NCI-H226 (cell line): ENCODE measurements around the gene AKR1C2.
"Not testable (repeated sequence)": the region's sequence is repeated elsewhere in the genome, so short reads cannot be mapped to it uniquely, and the experiment has no call there.

Experiments used
- DNase-seq: peaks from one replicate; pipeline ENCODE4 v3.0.0-alpha.2; 2015

The AKR1C2 gene

GRCh38 chr10:4984971-4985594 lies 18.6 kb downstream of the AKR1C2 start:
- no peak for DNase-seq

GRCh38 chr10:4984223-4984622 lies 19.4 kb downstream of the AKR1C2 start:
- DNase-seq = no peak

GRCh38 chr10:4983615-4984216 lies 19.9 kb downstream of the AKR1C2 start:
- DNase-seq = no peak

GRCh38 chr10:4982764-4983226 lies 20.9 kb downstream of the AKR1C2 start:
- no peak for DNase-seq

GRCh38 chr10:4981722-4982471 lies 21.8 kb downstream of the AKR1C2 start:
- DNase-seq = peak; percentile 18

- no peak for DNase-seq
Observed at GRCh38 chr10:4980793-4981192, 22.9 kb downstream of the AKR1C2 start.

GRCh38 chr10:4978870-4979269 lies 24.8 kb downstream of the AKR1C2 start:
- no peak for DNase-seq

- no peak for DNase-seq
Observed at GRCh38 chr10:4977025-4977424, 26.6 kb downstream of the AKR1C2 start.

- not testable (repeated sequence) for DNase-seq
Observed at GRCh38 chr10:4974400-4974799, 29.3 kb downstream of the AKR1C2 start.

- not testable (repeated sequence) for DNase-seq
Observed at GRCh38 chr10:4973294-4973693, 30.4 kb downstream of the AKR1C2 start.

GRCh38 chr10:4972369-4973142 lies 31.1 kb downstream of the AKR1C2 start:
- not testable (repeated sequence) for DNase-seq

- not testable (repeated sequence) for DNase-seq
Observed at GRCh38 chr10:4970362-4970761, 33.3 kb downstream of the AKR1C2 start.

GRCh38 chr10:4969289-4969688 lies 34.4 kb downstream of the AKR1C2 start:
- DNase-seq = not testable (repeated sequence)

- not testable (repeated sequence) for DNase-seq
Observed at GRCh38 chr10:4967189-4967588, 36.5 kb downstream of the AKR1C2 start.

GRCh38 chr10:4965763-4966162 lies 37.9 kb downstream of the AKR1C2 start:
- DNase-seq = not testable (repeated sequence)

GRCh38 chr10:4963815-4964154 lies 39.9 kb downstream of the AKR1C2 start:
- DNase-seq = not testable (repeated sequence)

- DNase-seq = not testable (repeated sequence)
Observed at GRCh38 chr10:4962876-4963814, 40.5 kb downstream of the AKR1C2 start, which contains the start of gene AKR1C1. AKR1C1 (plus strand) TSS chr10:4963415; CDS start chr10:4963445, 30 bp downstream.

GRCh38 chr10:4962308-4962707 lies 41.3 kb downstream of the AKR1C2 start:
- DNase-seq = not testable (repeated sequence)

GRCh38 chr10:4961558-4961957 lies 42.1 kb downstream of the AKR1C2 start:
- DNase-seq = not testable (repeated sequence)

- DNase-seq = not testable (repeated sequence)
Observed at GRCh38 chr10:4956955-4957645, 46.6 kb downstream of the AKR1C2 start.

- not testable (repeated sequence) for DNase-seq
Observed at GRCh38 chr10:4956088-4956487, 47.6 kb downstream of the AKR1C2 start.
